GM23248 (cell line): Measurements from ENCODE around the gene MRGPRD. TPM values are rescaled to one million over a fixed set of nuclear protein-coding genes. Genes with fewer than 3 reads are reported as not detected.
A peak's percentile ranks its signal among the peaks of the same experiment; 100 is the strongest.

ENCODE experiments used
- DNase-seq: peaks from one replicate; pipeline ENCODE4 v3.0.0-alpha.2; 2015
- H2AFZ ChIP-seq: fragments of 200-600 bp; sonication (generic); 2 replicates; pipeline ENCODE4 v1.6.1; 2016; ENCODE audit warnings: antibody characterized with exemption
- H3F3A ChIP-seq: fragments of 200-600 bp; sonication (generic); 2 replicates; pipeline ENCODE4 v1.6.1; 2016; ENCODE audit warnings: mild to moderate bottlenecking, antibody characterized with exemption, mixed run types; ENCODE audit not compliant: insufficient read depth
- H3K27ac ChIP-seq: fragments of 200-600 bp; sonication (generic); 2 replicates; pipeline ENCODE4 v1.5.1; 2016; ENCODE audit warnings: mild to moderate bottlenecking
- H3K27me3 ChIP-seq: fragments of 200-600 bp; sonication (generic); replicated peaks from 2 replicates; pipeline ENCODE4 v1.6.1; 2016; ENCODE audit warnings: mild to moderate bottlenecking; ENCODE audit not compliant: insufficient read depth
- H3K36me3 ChIP-seq: fragments of 200-600 bp; sonication (generic); 2 replicates; pipeline ENCODE4 v1.6.1; 2016; ENCODE audit warnings: low read depth, mild to moderate bottlenecking
- H3K4me1 ChIP-seq: fragments of 200-600 bp; sonication (generic); 2 replicates; pipeline ENCODE4 v1.6.1; 2016; ENCODE audit warnings: mild to moderate bottlenecking; ENCODE audit not compliant: insufficient read depth
- H3K4me2 ChIP-seq: fragments of 200-600 bp; sonication (generic); one replicate; pipeline ENCODE4 v1.6.1; 2016; ENCODE audit warnings: mild to moderate bottlenecking; ENCODE audit not compliant: unreplicated experiment
- H3K4me3 ChIP-seq: fragments of 200-600 bp; sonication (generic); 2 replicates; pipeline ENCODE4 v1.5.1; 2016; ENCODE audit warnings: mild to moderate bottlenecking
- H3K79me2 ChIP-seq: fragments of 200-600 bp; sonication (generic); 2 replicates; pipeline ENCODE4 v1.6.1; 2016; ENCODE audit warnings: mild to moderate bottlenecking; ENCODE audit not compliant: insufficient read depth
- H3K9ac ChIP-seq: fragments of 200-600 bp; sonication (generic); 2 replicates; pipeline ENCODE4 v1.6.1; 2016; ENCODE audit warnings: mild to moderate bottlenecking
- H3K9me2 ChIP-seq: fragments of 200-600 bp; sonication (generic); 2 replicates; pipeline ENCODE4 v1.6.1; 2016; ENCODE audit warnings: mixed run types, mild to moderate bottlenecking, moderate library complexity; ENCODE audit not compliant: insufficient read depth
- H3K9me3 ChIP-seq: fragments of 200-600 bp; sonication (generic); one replicate; pipeline ENCODE4 v1.6.1; 2017; ENCODE audit warnings: low read depth
- H4K20me1 ChIP-seq: fragments of 200-600 bp; sonication (generic); 2 replicates; pipeline ENCODE4 v1.6.0; 2016; ENCODE audit not compliant: insufficient read depth
- EZH2 ChIP-seq: fragments of 200-600 bp; sonication (generic); IDR thresholded peaks from 2 replicates; pipeline ENCODE4 v1.6.1; 2018; ENCODE audit warnings: antibody characterized with exemption, mild to moderate bottlenecking; ENCODE audit not compliant: insufficient read depth, poor library complexity, severe bottlenecking
- EZH2phosphoT487 ChIP-seq: fragments of 200-600 bp; sonication (generic); IDR thresholded peaks from 2 replicates; pipeline ENCODE4 v1.6.1; 2018; ENCODE audit warnings: antibody characterized with exemption, moderate library complexity, mild to moderate bottlenecking, low read depth; ENCODE audit not compliant: insufficient read depth
- WGBS, 2 experiments: methylation state at CpG; one replicate each; pipeline ENCODE4 v1.1.6; 2015 to 2017; ENCODE audit warnings: low lambda C conversion rate in 2 of 2, low coverage in 1 of 2; ENCODE audit errors: missing lambda C conversion rate in 2 of 2; 5-methylcytosine and 5-hydroxymethylcytosine counted together
- in situ Hi-C: fragments of 300-500 bp; cut with MboI; formaldehyde crosslinking; loops from 2 replicates; pipeline ENCODE4 v1.15.0; 2020
- polyA plus RNA-seq: library from polyadenylated mRNA; unstranded; fragments of >200 nt; fragmentation: Nextera tagmentation; extraction: Ambion mirVana; gene quantifications from 2 replicates; pipeline ENCODE4 v1.2.1, GENCODE V29; 2016
- total RNA-seq: library from RNA; depleted of rRNA; stranded (reverse); fragments of >200 nt; shearing (Covaris generic); gene quantifications from 2 replicates; pipeline ENCODE4 v1.2.3, GENCODE V29; 2014

The MRGPRD gene
- total and polyA plus RNA-seq, 2 experiments from 2014 or later = not detected

DNA sequence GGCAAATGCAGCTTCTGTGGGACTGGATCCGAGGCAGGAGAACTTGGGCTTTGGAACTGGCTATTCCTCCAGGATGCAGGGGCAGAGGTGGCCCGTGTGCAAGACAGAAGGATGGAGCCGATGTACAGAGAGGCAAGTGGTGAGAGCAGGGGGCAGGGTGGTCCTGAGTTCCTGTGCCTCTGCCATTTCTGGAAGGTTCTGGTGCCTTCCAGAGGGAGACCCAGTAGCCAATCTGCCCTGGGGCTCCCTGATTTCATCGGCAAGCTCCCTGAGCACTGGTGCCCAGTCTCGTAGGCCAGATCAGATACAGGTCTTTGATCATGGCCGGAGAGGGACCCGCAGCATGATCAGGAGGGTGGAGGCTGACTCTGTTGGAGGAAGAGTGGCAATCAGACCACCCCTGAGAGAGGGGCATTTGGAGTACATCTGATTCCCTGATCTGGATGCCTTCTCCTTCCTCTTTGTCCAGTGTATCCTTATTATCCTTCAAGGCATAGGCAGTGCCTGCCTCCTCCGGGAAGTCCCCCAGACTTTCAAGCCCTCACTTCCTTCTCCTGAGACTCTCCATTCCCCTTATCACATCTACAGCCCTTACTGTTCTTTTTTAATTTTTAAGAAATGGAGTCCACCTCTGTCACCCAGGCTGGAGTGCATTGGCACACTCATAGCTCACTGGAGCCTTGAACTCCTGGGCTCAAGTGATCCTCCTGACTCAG lies 9.7 kb downstream of the MRGPRD start:
- Histone ChIP-seq H3K27ac (no peak overlapping the region), H3K4me2 (no peak overlapping the region), H2AFZ (no peak overlapping the region), H3K9me3 (no peaks in the 10 kb centered on the region), H3K36me3 (no peaks in the 10 kb centered on the region), H3K9me2 (no peaks in the 10 kb centered on the region), H3K4me1 (no peaks in the 10 kb centered on the region), H3K4me3 (no peak overlapping the region), H4K20me1 (no peaks in the 10 kb centered on the region), H3F3A (no peaks in the 10 kb centered on the region), H3K9ac (no peak overlapping the region), H3K79me2 (no peaks in the 10 kb centered on the region), H3K27me3 (peaks cover 47% of the 10 kb centered on the region)
- no peak for TF ChIP-seq EZH2
- no peak for TF ChIP-seq EZH2phosphoT487
- no peak for DNase-seq
- in situ Hi-C loops = no loop called here
- WGBS, 2 experiments = 72 to 82% methylated on average over 8 of the region's 8 CpGs

DNA sequence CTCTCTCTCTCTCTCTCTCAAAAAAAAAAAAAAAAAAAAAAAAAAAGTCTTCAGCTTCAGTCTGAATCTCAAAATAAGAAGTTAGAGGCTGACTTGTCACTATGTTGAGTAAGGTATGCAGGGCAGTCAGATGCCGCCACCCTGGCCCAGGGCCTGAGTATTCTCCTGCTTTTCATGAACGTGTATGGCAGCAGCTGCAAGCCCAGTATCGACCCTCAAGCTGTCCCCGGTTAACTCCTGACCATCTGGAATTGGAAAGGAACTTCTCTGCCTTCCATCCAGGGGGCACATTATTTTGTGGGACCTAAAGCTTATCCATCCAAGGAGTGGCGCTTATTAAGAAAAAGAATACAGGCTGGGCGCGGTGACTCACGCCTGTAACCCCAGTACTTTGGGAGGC lies 11.4 kb downstream of the MRGPRD start:
- H3K9ac ChIP-seq = no peak overlapping the region
- H3K79me2 ChIP-seq = no peaks in the 10 kb centered on the region
- no peak overlapping the region for H3K27ac ChIP-seq
- peaks cover 47% of the 10 kb centered on the region for H3K27me3 ChIP-seq
- no peaks in the 10 kb centered on the region for H4K20me1 ChIP-seq
- no peaks in the 10 kb centered on the region for H3F3A ChIP-seq
- no peaks in the 10 kb centered on the region for H3K9me2 ChIP-seq
- no peak for TF ChIP-seq EZH2phosphoT487
- no peak for TF ChIP-seq EZH2
- no peak overlapping the region for H3K4me3 ChIP-seq
- H3K4me1 ChIP-seq = no peaks in the 10 kb centered on the region
- H3K9me3 ChIP-seq = no peaks in the 10 kb centered on the region
- no peak for DNase-seq
- no peak overlapping the region for H3K4me2 ChIP-seq
- no peaks in the 10 kb centered on the region for H3K36me3 ChIP-seq
- in situ Hi-C loops = no loop called here
- WGBS, 2 experiments = 55 to 57% methylated on average over 8 of the region's 8 CpGs
- no peak overlapping the region for H2AFZ ChIP-seq

DNA sequence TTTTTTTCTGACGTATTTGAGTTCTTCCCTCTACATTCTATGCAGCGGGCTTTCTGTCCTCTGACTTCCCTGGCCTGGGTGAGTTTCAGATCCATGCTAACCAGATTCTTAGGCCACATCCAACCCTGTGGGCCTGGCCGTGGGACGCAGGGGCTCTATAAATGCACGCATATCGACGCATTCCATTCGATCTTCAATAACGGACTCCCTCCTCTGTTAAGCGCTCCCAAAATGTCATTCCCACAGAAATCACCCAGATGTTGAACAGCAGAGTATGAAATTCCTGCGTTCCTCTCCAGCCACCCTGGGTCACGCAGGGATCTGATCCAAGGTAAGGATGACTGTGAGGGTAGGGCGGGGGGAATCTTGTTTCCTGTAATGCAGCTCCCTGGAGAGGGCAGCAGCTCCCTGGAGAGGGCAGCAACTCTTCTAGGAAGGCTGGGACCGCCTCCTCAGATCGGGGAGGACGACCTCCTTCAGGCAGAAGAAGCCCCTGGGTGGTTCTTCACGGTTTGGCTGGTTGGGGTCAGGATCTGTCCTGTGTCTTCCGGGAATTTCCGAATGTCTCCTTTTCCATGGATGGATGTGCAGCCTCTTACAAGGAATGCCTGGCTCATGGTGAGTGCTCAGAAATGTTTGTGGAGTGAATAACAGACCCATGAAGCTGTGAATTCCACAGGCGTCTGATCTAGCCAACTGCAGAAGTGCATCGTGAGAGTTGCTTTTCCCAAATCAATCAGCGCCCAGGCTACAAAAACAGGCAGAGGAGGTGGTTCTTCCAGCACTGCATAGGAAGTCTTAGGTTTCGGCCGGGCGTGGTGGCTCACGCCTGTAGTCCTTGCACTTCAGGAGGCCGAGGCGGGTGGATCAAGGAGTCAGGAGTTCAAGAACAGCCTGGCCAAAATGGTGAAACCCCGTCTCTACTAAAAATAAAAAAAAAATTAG lies 12.2 kb downstream of the MRGPRD start:
- Histone ChIP-seq H3K36me3 (no peaks in the 10 kb centered on the region), H3K9me2 (no peaks in the 10 kb centered on the region), H3K4me3 (no peak overlapping the region), H3F3A (no peaks in the 10 kb centered on the region), H3K9me3 (no peaks in the 10 kb centered on the region), H3K9ac (no peak overlapping the region), H3K4me1 (no peaks in the 10 kb centered on the region), H4K20me1 (no peaks in the 10 kb centered on the region), H2AFZ (no peak overlapping the region), H3K27me3 (peaks cover 47% of the 10 kb centered on the region), H3K27ac (no peak overlapping the region), H3K4me2 (no peak overlapping the region), H3K79me2 (no peaks in the 10 kb centered on the region)
- in situ Hi-C loops = no loop called here
- WGBS, 2 experiments = 51 to 55% methylated on average over 29 of the region's 29 CpGs
- no peak for TF ChIP-seq EZH2phosphoT487
- no peak for TF ChIP-seq EZH2
- DNase-seq = peak; percentile 26

DNA sequence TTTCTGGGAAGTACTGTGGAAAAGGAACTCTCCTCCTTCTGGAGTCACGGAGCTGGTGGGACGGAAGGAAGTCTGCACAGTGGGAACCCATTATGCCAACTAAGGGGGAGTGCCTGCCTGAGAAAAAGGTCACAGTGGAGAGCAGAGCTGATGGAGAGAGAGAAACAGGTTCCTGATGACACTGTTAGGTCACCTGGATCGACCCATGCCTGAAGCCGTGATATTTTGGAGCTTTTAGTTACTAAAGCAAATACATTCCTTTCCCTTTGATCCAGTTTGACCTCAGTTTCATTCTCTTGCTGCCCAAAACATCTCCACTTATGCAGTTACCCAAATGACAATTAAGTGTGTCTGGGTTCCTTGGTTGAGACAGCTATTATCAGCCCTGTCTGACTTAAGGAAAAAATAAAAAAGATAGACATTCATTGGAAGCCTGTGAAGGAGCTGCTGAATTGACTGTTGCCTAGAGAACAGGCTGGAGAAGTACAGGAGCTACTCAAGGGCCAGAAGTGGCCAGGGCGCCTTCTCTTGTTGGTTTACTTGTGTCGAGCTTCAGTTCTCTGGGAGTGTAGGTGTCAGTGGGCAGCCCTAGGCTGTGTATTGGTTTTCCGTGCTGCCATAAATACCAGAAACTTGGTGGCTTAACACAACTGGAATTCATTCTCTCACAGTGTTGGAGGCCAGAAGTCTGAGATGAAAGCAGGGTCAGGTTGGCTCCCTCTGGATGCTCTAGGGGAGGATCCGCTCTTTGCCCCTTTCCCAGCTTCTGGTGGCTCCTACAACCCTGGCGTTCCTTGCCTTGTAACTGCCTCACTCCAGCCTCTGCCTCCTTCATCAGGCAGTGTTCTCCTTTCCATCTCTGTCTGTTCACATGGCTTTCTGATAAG lies 13.6 kb downstream of the MRGPRD start:
- no peak overlapping the region for H3K27ac ChIP-seq
- H3F3A ChIP-seq = no peaks in the 10 kb centered on the region
- no peaks in the 10 kb centered on the region for H3K36me3 ChIP-seq
- H3K79me2 ChIP-seq = no peaks in the 10 kb centered on the region
- H3K9me2 ChIP-seq = no peaks in the 10 kb centered on the region
- H3K9me3 ChIP-seq = no peaks in the 10 kb centered on the region
- H3K9ac ChIP-seq = no peak overlapping the region
- no peak for TF ChIP-seq EZH2
- no peak for TF ChIP-seq EZH2phosphoT487
- H3K4me3 ChIP-seq = no peak overlapping the region
- in situ Hi-C loops = no loop called here
- peaks cover 41% of the 10 kb centered on the region for H3K27me3 ChIP-seq
- DNase-seq = no peak
- no peak overlapping the region for H3K4me2 ChIP-seq
- 52 to 59% methylated on average over 9 of the region's 9 CpGs for WGBS, 2 experiments
- H3K4me1 ChIP-seq = no peaks in the 10 kb centered on the region
- H4K20me1 ChIP-seq = no peaks in the 10 kb centered on the region
- no peak overlapping the region for H2AFZ ChIP-seq
